ENCODE data around the gene MYH10.
"Not testable (repeated sequence)": the region's sequence is repeated elsewhere in the genome, so short reads cannot be mapped to it uniquely, and the experiment has no call there.

Gene MYH10

GRCh38 chr17:8542599-8543502, 87.7 kb downstream of the MYH10 start:
- DNase-seq: no peak

GRCh38 chr17:8539976-8540375, 90.5 kb downstream of the MYH10 start:
- DNase-seq: not testable (repeated sequence)

- no peak for DNase-seq
Observed at GRCh38 chr17:8537734-8538133, 92.8 kb downstream of the MYH10 start.

- DNase-seq: no peak
Observed at GRCh38 chr17:8534498-8535188, 95.9 kb downstream of the MYH10 start.

- DNase-seq: no peak
Observed at GRCh38 chr17:8532021-8532420, 98.5 kb downstream of the MYH10 start.

- DNase-seq: no peak
Observed at GRCh38 chr17:8522577-8522976, 107.9 kb downstream of the MYH10 start.

- no peak for DNase-seq
Observed at GRCh38 chr17:8520981-8521380, 109.5 kb downstream of the MYH10 start.

GRCh38 chr17:8518850-8519249, 111.7 kb downstream of the MYH10 start:
- no peak for DNase-seq

GRCh38 chr17:8518326-8518725, 112.2 kb downstream of the MYH10 start:
- DNase-seq: no peak

- DNase-seq: no peak
Observed at GRCh38 chr17:8514801-8515200, 115.7 kb downstream of the MYH10 start.

- peak in 1 of 14 donors; percentile 5 for DNase-seq
Observed at GRCh38 chr17:8506145-8506544, 124.4 kb downstream of the MYH10 start.

GRCh38 chr17:8504460-8505207, 125.9 kb downstream of the MYH10 start:
- no peak for DNase-seq

- DNase-seq: peak in 1 of 14 donors; percentile 60
Observed at GRCh38 chr17:8503807-8504206, 126.7 kb downstream of the MYH10 start.

GRCh38 chr17:8503368-8503767, 127.2 kb downstream of the MYH10 start:
- DNase-seq: no peak

- no peak for DNase-seq
Observed at GRCh38 chr17:8502126-8502525, 128.4 kb downstream of the MYH10 start.

GRCh38 chr17:8500609-8501008, 129.9 kb downstream of the MYH10 start:
- no peak for DNase-seq

- no peak for DNase-seq
Observed at GRCh38 chr17:8499614-8500013, 130.9 kb downstream of the MYH10 start.

GRCh38 chr17:8499171-8499570, 131.4 kb downstream of the MYH10 start:
- no peak for DNase-seq

- DNase-seq: no peak
Observed at GRCh38 chr17:8496081-8496480, 134.4 kb downstream of the MYH10 start.

- no peak for DNase-seq
Observed at GRCh38 chr17:8494506-8495111, 135.9 kb downstream of the MYH10 start.

GRCh38 chr17:8494021-8494420, 136.5 kb downstream of the MYH10 start:
- DNase-seq: no peak

GRCh38 chr17:8492121-8492520, 138.4 kb downstream of the MYH10 start:
- no peak for DNase-seq

Measured in C1 segment of cervical spinal cord (tissue), 14 donors.